GM18502 (cell line): Measurements from ENCODE around the gene DNAH10.

ENCODE experiments used
- ATAC-seq: cut with Tn5 transposase; IDR thresholded peaks from one replicate; pipeline ENCODE4 v1.9.1; 2021; ENCODE audit warnings: mild to moderate bottlenecking; ENCODE audit not compliant: unreplicated experiment, poor library complexity

The DNAH10 gene

DNA sequence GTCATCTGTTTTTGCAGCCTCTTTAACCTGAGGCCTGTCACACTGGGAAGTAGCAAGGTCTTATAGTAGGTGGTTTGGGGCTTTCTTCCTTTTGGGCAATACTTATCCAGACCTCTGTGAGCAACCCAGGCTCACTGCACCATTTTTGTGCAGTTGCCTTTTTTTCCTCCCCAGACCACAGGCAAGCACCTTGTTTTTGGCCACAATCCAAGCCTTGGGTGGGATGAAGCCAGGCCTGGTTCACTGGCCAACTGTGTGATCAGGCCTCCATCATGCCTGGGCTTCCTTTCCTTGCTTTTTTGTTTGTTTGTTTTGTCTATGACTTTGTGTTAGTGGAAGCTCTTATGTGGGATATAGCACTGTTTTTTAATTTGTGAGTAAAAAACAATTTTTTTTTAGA is 71.7 kb downstream of the DNAH10 start:
- ATAC-seq: no peak

DNA sequence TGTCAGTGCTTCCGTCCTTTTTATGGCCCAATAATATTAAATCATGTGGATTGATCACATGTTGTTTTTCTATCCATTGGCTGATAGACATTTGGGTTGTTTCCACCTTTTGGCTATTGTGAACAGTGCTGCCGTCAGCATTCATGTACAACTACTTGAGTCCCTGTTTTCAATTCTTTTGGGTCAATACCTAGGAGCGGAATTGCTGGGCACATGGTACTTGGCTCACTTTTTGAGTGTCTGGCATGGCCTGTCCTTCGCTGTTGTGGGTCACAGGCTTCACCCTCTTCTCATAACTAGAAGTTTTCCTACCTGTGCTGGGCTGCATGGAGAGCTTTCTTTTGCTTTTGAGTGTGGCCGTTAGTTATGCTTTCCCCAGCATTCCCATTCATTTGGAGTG is 72.7 kb downstream of the DNAH10 start:
- no peak for ATAC-seq

DNA sequence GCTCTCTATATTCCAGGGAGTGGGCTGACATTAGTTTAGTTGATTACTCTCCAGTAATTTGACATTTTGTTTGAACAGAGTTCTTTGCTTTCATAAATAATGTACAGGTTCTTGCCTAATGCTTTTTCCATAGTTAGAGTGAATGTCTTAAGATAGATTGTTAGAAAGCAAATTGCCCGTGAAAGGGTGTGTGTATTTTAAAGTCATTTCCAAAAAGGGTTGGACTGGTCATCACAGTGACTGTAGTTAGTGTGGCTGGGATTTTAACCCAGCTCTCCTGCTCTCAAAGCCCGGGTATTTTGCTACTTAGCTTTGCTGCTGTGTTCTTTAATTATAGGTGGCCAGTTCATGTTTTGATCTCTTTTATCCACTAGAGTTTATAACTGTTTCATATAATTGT is 74.2 kb downstream of the DNAH10 start:
- no peak for ATAC-seq

GRCh38 chr12:123839826-123840225 is 77.7 kb downstream of the DNAH10 start:
- ATAC-seq: no peak

DNA sequence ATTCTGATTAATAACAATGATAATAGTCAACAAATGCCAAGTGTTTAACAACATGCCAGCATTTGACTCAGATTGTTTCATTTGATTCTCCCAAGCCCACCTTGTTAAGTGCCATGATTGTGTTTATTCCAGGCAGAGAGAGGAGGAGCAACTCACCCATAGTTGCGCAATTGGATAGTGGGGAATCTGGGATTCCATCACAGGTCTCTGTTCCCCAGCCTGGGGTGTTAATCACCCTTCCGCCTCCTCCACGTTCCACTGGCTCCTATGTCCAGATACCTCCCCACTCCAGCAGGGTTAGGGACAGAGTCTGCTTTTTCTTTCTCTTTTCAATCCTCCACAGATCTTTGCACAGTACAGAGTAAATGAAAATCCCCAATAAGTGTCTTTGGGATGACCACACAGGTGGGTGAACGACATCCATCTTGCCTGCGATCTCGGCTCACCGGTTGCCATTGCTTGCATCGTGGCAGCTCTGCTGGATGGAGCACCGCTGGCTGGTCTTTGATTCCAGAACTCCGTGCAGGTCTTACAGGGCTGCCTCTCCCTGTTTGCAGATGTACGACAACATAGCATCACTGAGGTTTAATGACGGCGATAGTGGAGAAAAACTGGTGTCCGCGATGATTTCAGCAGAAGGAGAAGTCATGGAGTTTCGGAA is 78.8 kb downstream of the DNAH10 start:
- no peak for ATAC-seq

DNA sequence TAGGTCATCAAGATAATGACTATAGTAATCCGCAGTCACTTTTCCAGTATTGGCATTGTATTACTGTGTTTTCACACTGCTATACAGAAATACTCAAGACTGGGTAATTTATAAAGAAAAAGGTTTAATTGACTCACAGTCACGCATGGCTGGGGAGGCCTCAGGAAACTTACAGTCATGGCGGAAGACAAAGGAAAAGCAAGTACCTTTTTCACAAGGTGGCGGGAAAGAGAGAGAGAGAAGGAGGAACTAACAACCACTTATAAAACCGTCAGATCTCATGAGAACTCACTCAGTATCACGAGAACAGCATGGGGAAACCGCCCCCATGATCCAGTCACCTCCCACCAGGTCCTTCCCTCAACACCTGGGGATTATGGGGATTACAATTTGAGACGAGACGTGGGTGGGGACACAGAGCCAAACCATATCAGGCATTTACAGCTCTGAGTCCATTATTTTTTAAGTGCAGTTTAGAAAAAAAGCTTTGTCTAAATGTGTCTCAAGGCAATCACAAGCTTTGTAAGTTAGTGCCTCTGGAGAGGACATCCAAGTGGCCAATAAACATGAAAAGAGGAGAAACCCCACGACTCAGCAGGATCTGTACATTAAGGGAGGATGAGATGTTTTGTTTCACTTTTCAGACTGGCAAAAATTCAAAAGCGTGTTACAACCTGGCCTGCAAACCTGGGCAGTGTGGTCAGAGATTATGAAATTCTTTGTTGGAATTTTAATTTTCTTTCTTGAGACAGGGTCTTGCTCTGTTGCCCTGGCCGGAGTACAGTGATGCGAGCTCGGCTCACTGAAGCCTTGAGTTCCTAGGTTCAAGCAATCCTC is 82.0 kb downstream of the DNAH10 start:
- no peak for ATAC-seq

DNA sequence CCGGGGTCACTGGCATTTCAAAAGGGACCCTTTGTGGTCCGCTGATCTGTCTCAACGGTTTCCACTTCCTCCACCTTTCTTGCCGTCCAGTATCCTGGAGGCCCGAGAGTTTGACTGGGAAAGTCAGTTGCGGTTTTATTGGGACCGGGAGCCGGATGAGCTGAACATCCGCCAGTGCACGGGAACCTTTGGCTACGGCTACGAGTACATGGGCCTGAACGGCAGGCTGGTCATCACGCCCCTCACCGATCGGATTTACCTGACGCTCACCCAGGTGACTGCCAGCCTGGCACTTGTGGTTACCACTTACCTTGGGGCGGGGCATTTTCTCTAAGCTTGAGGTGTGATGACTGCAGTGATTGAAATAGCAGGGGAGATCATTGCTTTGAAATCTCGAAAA is 83.8 kb downstream of the DNAH10 start:
- ATAC-seq: no peak

DNA sequence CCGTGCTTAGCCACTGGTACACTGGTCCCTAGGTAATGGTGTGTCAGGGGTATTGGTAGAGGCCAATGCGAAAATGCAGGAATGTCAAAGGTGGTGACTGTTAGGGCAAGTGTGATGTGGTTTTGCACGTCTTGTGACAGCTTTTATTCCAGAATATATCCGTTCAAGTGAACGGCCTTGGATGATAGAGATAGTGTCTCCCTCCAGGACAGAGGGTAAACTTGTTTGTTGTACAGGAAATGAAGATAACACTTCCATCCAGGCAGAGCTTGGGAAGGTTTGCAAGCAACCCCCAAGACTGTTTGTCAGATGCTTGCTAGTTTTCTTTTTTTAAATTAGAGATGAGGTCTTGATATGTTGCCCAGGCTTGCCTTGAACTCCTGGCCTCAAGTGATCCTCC is 84.2 kb downstream of the DNAH10 start:
- ATAC-seq: no peak

DNA sequence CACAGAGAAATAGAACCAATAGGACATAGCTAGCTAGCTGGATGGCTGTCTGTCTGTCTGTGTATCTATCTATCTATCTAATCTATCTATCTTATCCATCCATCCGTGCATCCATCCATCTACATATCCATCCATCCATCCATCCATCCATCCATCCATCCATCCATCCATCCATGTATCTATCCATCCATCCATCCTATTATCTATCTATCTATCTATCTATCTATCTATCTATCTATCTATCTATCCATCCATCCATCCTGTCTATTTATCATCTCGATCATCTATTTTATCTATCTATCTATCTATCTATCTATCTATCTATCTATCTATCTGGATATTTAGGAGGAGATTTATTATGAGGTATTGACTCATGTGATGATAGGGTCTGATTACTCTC is 84.9 kb downstream of the DNAH10 start:
- no peak for ATAC-seq

DNA sequence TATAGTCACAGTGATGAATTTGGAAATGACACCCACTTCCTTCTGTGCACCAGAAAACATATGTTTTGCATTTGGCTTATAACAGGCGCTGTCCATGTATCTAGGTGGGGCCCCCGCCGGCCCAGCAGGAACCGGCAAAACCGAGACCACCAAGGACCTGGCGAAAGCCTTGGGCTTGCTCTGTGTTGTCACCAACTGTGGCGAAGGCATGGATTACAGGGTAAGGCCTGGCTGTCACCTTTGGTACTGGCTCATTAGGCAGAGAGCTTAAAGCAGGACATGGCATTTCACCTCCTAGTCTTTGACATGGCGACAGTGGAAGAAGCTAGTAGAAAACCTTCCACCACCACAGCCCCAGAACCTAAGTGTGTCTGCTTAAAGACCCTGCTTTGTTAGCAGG is 85.8 kb downstream of the DNAH10 start:
- ATAC-seq: no peak

- ATAC-seq: no peak
These were observed 87.4 kb downstream of the DNAH10 start for GRCh38 chr12:123849517-123849916.

GRCh38 chr12:123850246-123851134 is 88.4 kb downstream of the DNAH10 start:
- no peak for ATAC-seq

DNA sequence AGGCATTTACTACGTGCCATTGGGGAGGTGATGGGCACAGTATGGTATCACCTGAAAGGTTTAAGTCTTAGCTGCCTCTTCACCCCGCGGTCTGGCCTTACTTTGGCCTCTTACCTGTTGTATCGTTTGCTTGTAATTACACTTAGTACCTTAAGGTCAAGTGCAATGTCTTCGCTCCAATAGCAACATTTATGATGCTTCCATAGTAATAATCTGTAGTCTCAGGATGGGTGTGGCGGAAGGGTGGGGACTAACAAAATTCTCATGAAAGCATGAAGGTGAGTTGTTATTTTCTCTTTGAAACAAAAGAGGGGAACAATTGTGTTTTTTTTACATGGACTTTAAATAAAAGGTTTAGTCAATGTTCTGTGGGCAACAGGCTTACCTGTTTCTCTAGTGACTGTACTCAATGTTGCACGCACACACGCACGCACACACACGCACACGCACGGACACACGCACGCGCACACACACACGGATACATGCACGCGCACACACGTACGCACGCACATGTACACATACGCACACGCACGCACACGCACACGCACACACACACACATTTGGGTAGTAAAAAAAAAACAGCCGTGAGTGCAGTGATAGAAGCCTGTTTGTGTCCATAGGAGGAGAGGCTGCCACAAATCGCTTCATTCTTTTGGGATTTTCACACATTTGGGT is 91.4 kb downstream of the DNAH10 start:
- ATAC-seq: no peak

- no peak for ATAC-seq
These were observed 92.1 kb downstream of the DNAH10 start for GRCh38 chr12:123854232-123854631.

DNA sequence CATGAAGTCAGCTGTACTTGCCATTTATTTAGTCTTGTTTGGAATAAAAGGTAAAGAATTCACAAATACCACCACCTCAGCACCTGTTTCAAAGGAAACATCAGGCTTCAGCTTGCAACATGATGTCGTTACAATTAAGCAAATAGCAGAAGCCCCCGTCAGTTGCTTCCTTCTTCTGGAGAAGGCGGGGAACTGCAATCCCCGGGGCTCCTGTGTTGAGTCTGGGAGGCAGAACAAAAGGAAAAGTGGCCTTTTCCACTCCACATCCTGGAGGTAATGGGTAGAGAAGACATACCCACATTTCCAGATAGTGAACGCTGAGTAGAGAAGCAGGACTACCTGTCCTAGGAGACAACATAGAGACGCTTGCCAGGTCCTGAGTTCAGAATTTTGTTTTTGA is 92.8 kb downstream of the DNAH10 start:
- no peak for ATAC-seq

- no peak for ATAC-seq
These were observed 94.6 kb downstream of the DNAH10 start for GRCh38 chr12:123856681-123857080.

- no peak for ATAC-seq
These were observed 96.1 kb downstream of the DNAH10 start for GRCh38 chr12:123858176-123858575.

GRCh38 chr12:123859035-123859434 is 96.9 kb downstream of the DNAH10 start:
- ATAC-seq: no peak

DNA sequence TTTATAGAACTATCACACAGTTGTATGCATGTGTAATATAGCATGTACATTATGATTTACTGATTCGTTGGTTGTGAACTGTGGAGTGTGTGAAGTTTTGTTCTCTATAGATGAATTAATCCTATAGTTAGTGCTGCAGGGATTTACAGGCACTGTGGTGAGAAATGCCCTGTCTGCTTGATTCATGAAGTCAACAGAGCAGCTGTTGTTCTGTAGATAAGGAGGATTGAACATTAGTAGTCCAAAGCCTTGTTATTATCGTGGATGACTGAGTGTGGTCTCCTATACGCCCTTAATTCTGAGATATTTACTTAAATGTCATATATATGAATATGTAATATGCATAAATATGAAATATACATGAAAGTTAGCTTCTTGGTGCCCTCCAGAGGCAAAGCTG is 98.3 kb downstream of the DNAH10 start:
- no peak for ATAC-seq

DNA sequence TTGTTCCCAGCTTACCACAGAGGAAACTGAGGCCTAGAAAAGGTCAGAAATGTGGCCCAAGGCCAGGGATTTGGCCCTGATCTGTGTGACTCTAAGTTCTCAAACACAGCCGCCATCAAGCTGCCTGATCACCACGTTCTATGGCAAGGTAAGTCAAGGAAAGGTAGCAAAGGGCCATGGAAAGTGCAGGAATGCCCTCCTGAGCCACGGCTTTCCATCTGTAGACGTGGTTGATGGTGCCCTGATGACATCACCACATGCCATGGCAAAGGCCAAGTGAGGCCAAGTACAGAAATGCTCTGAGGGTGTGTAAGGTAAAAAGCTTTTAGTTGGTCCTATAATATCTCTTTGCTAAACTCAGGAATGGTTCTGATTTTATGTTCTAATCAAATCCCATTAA is 99.3 kb downstream of the DNAH10 start:
- no peak for ATAC-seq
